Measurements from ENCODE around the gene CBFB.

The CBFB gene

DNA sequence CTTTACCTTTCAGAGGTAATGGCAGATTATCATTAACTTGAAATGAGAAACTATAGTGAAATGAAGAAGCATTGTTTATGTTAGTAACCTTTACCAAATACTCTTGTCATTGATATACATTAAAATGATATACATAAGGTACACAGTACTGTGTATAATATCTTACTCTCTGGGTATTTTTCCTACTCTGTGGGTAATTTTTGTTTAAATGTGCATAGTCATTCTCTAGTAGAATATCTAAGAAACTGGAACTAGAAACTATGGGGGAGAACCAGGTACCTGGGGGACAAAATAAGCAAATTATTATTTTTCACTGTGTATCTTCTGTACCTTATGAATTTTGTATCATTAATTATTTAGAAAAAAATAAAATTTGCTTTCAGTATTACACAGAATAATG lies 60.2 kb downstream of the CBFB start:
- ATAC-seq (ENCODE audit: low read depth) (no peak), DNase-seq (ENCODE audit: low spot score) (no peak)
- no peaks in the 10 kb centered on the region for H3K4me1 ChIP-seq (ENCODE audit: insufficient read depth, poor library complexity, severe bottlenecking)
- no peak overlapping the region for H3K4me3 ChIP-seq (ENCODE audit: severe bottlenecking)
- no peak overlapping the region for H3K27ac ChIP-seq (ENCODE audit: poor library complexity, severe bottlenecking)
- TF ChIP-seq, protein P1, sequence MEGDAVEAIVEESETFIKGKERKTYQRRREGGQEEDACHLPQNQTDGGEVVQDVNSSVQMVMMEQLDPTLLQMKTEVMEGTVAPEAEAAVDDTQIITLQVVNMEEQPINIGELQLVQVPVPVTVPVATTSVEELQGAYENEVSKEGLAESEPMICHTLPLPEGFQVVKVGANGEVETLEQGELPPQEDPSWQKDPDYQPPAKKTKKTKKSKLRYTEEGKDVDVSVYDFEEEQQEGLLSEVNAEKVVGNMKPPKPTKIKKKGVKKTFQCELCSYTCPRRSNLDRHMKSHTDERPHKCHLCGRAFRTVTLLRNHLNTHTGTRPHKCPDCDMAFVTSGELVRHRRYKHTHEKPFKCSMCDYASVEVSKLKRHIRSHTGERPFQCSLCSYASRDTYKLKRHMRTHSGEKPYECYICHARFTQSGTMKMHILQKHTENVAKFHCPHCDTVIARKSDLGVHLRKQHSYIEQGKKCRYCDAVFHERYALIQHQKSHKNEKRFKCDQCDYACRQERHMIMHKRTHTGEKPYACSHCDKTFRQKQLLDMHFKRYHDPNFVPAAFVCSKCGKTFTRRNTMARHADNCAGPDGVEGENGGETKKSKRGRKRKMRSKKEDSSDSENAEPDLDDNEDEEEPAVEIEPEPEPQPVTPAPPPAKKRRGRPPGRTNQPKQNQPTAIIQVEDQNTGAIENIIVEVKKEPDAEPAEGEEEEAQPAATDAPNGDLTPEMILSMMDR (IDR thresholded peaks at IDR 0.05; ENCODE audit: poor library complexity, severe bottlenecking) = no peak
- H3K36me3 ChIP-seq (ENCODE audit: low read depth) = peaks cover 27% of the 10 kb centered on the region
- no peaks in the 10 kb centered on the region for H3K27me3 ChIP-seq (ENCODE audit: insufficient read depth, poor library complexity, severe bottlenecking)
- H3K9me3 ChIP-seq (ENCODE audit: severe bottlenecking) = no peaks in the 10 kb centered on the region

DNA sequence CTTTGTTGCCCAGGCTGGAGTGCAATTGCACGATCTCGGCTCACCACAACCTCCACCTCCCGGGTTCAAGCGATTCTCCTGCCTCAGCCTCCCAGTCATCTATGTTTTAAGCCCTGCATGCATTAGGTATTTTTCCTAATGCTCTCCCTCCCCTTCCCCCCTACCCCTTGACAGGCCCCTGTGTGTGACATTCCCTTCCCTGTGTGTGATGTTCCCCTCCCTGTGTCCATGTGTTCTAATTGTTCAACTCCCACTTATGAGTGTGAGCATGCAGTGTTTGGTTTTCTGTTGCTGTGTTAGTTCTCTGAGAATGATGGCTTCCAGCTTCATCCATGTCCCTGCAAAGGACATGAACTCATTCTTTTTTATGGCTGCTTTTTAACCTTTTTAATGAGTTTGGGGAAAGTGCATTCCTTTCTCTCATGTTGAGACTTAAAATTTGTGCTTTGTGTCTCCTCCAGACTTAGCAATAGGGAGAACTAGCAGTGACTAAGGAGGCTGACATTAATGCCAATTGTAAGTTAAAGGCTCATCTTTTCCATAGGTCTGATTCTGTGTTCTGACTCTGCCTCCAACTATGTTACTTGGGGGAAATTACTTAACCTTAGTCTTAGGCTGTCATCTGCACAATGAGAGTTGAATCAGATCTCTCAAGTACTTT lies 63.1 kb downstream of the CBFB start:
- peaks cover 16% of the 10 kb centered on the region for H3K36me3 ChIP-seq (ENCODE audit: low read depth)
- peak; percentile 40; the same call in 1 of the 3 replicates for ATAC-seq (ENCODE audit: low read depth)

DNA sequence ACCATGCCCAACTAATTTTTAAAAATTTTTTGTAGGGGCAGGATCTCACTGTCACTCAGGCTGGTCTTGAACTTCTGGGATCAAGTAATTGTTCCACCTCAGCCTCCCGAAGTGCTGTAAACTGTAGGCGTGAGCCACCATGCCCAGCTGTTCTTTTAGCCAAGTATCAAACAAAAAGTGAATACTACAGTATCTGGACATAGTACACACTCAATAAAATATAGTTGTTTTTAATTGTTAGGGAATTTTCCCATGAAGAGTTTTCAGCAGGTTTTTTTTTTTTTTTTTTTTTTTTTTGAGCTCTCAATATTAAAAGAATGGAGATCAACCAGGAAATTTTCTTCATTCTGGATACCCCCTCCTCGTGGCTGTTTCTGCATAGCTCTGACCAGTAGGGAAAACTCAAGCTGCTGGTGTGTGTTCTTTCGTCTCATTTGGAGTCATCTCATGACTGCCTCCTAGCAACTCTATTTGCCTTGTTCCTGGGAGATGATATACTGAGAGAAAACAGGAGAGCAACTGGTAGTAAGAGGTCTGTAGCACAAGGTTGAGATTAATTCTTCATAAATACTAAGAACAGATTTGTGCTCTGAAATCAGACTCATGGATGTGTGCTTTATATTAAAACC lies 64.3 kb downstream of the CBFB start:
- DNase-seq (ENCODE audit: low spot score) = no peak
- Histone ChIP-seq H3K4me1 (ENCODE audit: insufficient read depth, poor library complexity, severe bottlenecking) (no peaks in the 10 kb centered on the region), H3K9me3 (ENCODE audit: severe bottlenecking) (no peaks in the 10 kb centered on the region), H3K27ac (ENCODE audit: poor library complexity, severe bottlenecking) (no peak overlapping the region), H3K4me3 (ENCODE audit: severe bottlenecking) (no peak overlapping the region), H3K27me3 (ENCODE audit: insufficient read depth, poor library complexity, severe bottlenecking) (no peaks in the 10 kb centered on the region), H3K36me3 (ENCODE audit: low read depth) (peaks cover 20% of the 10 kb centered on the region)
- TF ChIP-seq, protein P1 (IDR thresholded peaks at IDR 0.05; ENCODE audit: poor library complexity, severe bottlenecking) = no peak
- no peak for ATAC-seq (ENCODE audit: low read depth)

More for the DNA sequence above, 63.1 kb downstream of the CBFB start:
- TF ChIP-seq, protein P1 (IDR thresholded peaks at IDR 0.05; ENCODE audit: poor library complexity, severe bottlenecking) = no peak
- Histone ChIP-seq H3K4me3 (ENCODE audit: severe bottlenecking) (no peak overlapping the region), H3K9me3 (ENCODE audit: severe bottlenecking) (no peaks in the 10 kb centered on the region), H3K27ac (ENCODE audit: poor library complexity, severe bottlenecking) (no peak overlapping the region), H3K4me1 (ENCODE audit: insufficient read depth, poor library complexity, severe bottlenecking) (no peaks in the 10 kb centered on the region), H3K27me3 (ENCODE audit: insufficient read depth, poor library complexity, severe bottlenecking) (no peaks in the 10 kb centered on the region)
- no peak for DNase-seq (ENCODE audit: low spot score)

DNA sequence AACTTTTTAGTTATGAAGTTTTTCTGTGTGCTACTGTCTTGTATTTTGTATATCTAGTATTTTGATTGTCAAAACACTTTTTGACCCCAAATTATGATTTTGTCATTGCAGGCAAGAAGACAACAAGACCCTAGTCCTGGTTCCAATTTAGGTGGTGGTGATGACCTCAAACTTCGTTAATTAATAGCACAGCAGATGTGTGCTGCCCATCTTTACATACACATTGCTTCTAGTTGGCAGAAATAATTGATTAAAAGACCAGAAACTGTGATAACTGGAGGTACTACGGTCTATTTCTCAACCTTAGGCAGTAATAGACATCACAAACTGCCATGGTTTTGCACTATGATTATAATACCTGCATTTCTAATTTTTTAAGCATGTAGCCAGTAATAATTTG lies 69.7 kb downstream of the CBFB start:
- H3K27me3 ChIP-seq (ENCODE audit: insufficient read depth, poor library complexity, severe bottlenecking) = no peaks in the 10 kb centered on the region
- DNase-seq (ENCODE audit: low spot score) (no peak), ATAC-seq (ENCODE audit: low read depth) (no peak)
- TF ChIP-seq, protein P1 (IDR thresholded peaks at IDR 0.05; ENCODE audit: poor library complexity, severe bottlenecking) = no peak
- H3K4me3 ChIP-seq (ENCODE audit: severe bottlenecking) = no peak overlapping the region
- H3K36me3 ChIP-seq (ENCODE audit: low read depth) = peaks cover 46% of the 10 kb centered on the region
- H3K9me3 ChIP-seq (ENCODE audit: severe bottlenecking) = no peaks in the 10 kb centered on the region
- H3K27ac ChIP-seq (ENCODE audit: poor library complexity, severe bottlenecking) = no peak overlapping the region
- peaks cover 4% of the 10 kb centered on the region for H3K4me1 ChIP-seq (ENCODE audit: insufficient read depth, poor library complexity, severe bottlenecking)

All from RWPE2 (cell line).